ENCODE results near the gene EXO1.
"Not testable (repeated sequence)": the region's sequence is repeated elsewhere in the genome, so short reads cannot be mapped to it uniquely, and the experiment has no call there.

Gene EXO1

DNA sequence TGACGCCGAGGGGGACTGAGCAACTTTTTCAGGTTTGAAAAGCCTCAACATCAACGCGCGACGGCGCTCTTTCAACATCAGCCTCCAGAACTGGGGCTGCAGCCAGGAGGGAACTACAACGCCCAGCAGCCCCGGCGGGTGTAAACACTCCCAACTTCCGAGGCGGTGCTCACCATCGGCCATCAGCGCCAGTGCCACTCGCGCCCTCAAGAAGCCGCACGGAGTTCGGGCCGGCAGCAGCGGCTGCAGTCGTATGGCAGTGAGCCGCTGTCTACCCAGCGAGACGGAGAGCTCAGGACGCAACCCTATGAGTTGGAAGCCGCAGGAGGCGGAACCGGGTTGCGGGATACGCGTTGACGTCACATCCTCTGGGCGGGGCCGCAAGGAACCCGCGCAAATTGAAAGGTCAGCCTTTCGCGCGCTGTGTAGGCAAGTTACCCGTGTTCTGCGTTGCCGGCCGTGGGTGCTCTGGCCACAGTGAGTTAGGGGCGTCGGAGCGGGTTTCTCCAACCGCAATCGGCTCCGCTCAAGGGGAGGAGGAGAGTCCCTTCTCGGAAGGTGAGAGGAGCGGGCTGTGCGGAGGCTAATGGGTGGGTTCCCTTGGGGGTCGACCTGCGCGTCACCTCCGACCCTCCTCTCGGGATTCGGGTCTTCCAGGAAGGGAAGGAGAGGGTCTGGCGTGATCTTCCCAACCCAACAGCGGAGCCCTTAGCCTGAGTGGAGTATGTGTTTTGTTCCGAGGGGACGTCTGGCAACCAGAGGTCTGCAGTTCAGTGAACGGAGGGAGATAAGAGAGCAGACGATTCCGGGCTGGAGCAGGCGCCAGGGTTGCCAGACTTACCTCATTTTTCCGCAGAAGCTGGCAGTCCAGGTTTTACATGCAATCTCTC is at the start of gene EXO1:
Gene EXO1 (plus strand): TSS at position 409 of the 890 bp plus-strand sequence. CDS start 2,222 bp downstream, outside the sequence.
- peak; percentile 82 to 85 for DNase-seq (ENCODE audit: low read depth in 2 of 2)

DNA sequence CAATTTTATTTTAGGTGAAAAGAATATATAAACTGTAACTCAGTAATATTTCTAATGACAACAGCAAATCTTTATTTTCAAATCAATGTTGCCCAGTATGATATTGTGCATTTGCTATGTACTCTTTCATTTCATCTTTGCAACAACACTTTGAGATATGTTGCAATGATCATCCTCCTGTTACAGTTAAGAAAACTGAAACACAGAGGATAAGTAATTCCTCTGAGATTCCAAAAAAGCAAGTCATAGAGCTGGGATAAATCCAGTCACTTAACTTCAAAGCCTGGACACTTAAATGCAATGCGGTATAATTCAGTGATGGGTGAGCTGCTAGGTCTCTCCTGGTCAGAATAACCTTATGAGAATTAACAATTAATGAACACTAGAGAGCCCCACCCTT is 48.6 kb upstream of the EXO1 start:
- no peak for DNase-seq (ENCODE audit: low read depth in 2 of 2)

DNA sequence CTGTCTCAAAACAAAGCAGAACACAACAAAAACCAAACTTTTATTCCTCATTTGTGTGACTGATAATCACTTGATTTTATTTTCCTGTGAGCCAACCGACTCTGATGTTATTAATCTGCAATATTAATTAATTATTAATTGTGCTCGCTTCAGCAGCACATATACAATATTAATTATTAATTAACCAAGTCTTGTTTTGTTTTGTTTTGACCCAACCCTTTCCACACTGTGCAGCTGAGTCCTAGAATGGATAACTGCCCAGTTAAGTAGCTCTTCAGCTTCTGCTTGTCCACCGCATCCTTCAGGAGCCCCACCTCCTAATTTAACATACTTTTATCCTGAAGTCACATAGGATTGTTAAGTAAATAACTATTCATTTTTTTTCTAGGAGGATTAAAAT is 47.4 kb upstream of the EXO1 start:
- DNase-seq (ENCODE audit: low read depth in 2 of 2), result no peak

DNA sequence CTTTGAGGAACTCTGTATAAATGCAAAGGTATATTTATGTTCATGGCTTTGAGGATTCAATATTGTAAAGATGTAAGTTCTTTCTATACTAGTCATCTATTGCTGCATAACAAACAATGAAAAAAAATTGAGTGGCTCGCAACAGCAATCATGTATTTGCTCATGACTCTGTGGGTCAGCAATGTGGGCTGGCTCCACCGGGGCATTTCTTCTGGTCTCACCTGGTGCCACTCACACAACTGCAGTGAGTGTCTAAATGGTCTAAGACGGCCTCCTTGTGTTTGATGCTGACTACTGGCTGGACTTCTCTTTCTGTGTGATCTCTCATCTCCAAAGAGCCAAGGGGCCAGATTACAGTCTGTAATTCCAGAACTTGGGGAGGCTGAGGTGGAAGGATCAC is 45.1 kb upstream of the EXO1 start:
- no peak for DNase-seq (ENCODE audit: low read depth in 2 of 2)

DNA sequence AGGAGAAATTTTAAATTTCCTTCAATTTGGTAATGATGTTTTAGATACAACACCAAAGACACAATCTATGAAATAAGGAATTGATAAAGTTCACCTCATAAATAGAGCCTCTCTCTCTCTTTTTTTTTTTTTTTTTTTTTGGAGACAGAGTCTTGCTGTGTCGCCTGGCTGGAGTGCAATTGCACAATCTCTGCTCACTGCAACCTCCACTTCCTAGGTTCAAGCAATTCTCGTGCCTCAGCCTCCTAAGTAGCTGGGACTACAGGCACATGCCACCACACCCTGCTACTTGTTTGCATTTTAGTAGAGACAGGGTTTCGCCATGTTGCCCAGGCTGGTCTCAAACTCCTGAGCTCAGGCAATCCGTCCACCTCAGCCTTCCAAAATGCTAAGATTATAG is 43.3 kb upstream of the EXO1 start:
- not testable (repeated sequence) for DNase-seq (ENCODE audit: low read depth in 2 of 2)

DNA sequence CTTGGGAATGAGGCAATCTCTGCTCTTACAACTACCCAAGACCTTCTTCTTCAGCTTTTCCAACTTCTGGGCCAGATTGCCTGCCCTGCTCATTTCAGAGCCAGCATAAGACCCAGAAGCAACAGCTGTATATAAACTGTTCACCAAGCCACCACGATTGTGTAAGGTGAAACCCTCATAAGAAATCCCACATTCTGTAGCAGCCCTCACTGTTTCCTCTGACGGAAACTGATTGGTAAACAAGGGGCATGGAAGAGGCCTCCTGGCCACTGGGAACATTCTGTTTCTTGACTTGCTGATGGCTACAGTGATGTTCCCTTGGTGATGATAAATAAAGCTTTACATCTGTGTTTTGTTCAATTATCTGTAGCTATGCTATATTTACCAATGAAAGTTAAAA is 39.7 kb upstream of the EXO1 start:
- no peak for DNase-seq (ENCODE audit: low read depth in 2 of 2)

DNA sequence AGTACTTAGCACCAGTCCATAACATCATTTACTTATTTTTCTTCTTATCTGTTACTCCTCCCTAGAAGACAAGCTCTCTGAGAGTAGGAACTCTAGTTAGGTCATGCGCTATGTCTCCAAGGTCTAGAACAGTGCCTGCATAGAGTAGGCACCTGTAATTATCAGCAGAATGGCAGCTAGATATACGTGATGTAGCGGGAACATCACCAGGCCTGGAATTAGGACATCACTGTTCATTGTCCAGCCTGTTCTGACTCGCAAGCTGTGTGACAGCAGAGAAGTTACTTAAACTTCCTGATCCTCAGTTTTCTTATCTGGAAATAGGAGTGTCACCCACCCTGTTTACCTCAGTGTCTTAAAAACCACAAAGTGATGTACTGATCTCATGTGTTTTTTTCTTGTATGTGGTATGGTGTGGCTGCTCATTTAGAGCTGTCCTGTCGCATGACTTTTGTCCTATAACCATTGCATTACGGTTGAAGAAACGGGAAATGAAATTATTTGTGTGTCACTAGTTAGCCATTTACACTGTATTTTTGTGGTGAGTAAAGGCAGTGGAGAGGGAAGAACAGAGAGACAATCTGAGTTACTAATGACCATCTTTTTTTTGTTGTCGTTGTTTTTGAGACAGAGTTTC is 37.1 kb upstream of the EXO1 start:
- DNase-seq (ENCODE audit: low read depth in 2 of 2), result no peak

DNA sequence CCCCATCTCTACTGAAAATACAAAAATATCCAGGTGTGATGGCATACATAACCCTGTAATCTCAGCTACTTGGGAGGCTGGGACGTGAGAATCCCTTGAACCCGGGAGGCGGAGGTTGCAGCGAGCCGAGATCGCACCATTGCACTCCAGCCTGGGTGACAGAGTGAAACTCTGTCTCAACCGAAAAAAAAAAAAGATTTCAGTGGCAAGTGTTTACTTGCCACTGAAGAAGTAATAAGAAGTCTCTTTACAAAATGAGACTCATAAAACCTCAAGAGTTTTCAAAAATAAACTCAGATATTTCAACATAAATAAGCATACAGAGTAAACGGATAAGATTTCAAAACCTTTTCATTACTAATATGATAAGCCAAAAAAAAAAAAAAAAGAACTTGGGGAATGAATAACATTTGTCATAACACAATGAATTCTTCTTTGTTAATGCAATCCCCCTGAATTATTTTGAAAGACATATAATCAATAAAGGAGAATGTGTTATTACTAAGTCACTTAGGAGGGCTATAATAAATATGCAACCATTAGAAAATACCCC is 34.2 kb upstream of the EXO1 start:
- DNase-seq (ENCODE audit: low read depth in 2 of 2), result no peak

DNA sequence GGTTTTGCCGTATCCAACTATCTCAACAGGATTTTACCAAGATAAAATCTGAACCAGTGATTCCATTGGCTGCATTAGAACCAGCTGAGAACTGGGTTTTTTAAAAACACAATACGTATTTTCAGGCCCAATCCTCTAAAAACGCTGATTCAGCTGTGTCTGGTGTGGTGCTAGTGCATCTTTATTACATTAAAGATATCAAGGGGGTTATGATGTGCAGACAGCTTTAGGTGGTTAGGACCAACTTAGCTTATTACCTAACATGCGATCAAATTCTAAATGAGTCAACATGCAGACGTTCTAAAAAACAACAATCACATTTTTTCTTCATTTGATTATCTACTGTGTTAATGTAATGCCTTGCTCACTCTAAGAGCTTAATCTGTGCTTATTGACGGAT is 32.0 kb upstream of the EXO1 start:
- DNase-seq (ENCODE audit: low read depth in 2 of 2), result no peak

DNA sequence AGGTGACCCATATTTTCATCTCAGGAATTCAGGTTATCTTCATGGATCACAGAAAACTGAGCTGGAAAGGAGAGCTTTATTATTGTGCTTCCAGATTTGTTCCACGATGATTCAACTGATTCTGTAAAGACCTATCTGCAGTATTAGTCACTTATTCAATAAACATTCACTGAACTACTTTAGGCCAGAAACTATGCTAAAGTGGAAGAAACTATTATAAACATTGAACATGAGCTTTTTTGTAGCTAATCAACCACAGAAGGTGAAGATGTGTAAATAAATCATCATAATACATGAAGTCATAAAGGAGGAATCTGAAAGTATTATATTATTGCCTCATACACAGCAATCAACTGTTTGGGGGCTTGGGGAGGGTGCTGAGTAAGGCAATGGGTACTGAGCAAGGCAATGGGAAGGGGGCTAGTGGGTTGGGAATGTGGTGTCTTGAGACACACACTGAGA is 30.6 kb upstream of the EXO1 start:
- DNase-seq (ENCODE audit: low read depth in 2 of 2), result no peak

DNA sequence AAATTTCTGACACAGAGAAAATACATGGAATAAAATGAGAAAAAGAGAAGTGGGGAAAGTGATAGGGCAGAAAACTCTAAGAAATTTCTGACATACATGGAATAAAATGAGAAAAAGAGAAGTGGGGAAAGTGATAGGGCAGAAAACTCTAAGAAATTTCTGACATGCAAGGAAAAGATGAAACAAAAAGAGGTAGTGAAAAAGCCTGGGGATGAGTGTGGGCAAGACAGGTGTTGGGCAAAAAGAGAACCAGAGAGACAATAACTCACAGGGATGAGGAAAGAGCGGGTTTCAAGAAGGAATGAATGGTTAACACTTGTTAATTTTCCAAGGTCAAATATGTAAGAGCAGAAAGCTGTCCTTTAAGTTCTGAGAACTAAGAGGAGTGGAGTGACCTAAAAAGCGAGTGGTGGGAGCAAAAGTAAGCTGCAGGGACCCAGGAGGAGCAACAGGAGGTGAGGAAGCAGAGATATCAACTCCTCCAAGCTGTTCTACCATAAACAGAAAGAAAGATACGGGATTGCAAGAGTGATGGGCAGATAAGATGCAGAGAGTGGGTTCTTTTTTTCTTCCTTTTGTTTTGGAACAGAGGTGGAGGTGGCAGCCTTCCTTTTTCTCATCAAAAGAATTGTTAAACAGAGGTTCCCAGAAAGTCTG is 29.9 kb upstream of the EXO1 start:
- DNase-seq (ENCODE audit: low read depth in 2 of 2), result no peak

DNA sequence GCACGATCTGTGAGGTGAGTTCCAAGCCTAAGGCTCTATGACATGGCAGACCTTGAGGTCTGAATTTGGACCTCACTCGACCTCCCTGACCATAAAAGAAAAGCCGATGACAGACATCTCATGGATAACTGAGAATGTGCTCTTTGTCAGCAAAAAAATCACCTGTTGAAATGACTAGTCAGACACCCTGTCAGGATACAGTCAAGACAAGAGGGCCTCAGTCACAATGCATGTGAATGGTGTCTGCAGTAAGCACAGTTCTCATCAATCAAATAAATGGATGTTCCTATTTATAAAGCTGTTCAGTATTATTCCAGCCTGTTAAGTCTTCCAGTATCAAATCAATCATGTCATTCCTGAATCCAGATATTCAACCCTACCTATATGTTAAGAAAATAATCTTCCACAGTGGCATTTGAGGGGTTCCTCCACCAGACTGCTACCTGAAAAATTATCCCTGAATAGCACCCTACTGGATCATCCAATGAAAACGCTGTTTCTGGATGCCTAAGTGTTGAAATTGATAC is 28.6 kb upstream of the EXO1 start:
- DNase-seq (ENCODE audit: low read depth in 2 of 2), result no peak

DNA sequence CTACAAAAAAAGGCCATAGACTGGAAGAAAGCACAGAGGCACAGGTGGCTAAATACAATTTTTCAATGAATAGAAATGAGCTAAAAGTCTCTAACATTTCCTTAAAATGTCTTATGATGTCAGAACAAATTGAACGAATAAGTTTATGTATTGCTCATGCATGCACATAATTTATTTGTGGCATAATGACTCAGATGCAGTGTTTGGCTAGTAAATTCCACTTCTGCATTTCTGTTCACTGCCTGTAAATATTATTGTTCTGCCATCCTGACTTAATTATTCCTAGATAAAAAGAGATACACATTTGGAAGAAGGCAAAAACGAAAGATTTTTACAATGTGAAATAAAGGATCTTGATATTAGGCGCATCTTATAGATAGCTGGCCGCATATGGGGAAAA is 26.6 kb upstream of the EXO1 start:
- no peak for DNase-seq (ENCODE audit: low read depth in 2 of 2)

DNA sequence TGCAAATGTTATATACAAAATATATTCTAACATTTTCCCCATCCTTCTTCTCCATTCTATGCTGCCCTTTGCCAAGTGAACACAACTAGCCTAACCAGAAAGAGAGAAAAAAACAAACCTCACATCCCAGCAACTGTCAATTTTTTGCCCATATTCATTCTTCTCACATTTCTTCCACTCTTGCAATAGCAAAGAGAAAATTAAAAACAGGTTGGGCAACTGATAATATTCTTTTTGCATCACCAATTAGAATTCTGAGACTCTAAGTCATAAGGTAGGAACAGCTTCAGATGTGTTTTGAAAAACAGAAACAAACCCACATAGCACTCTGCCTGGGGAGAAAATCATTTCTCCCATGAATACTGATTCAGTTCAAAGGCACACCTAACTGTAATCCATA is 25.2 kb upstream of the EXO1 start:
- DNase-seq (ENCODE audit: low read depth in 2 of 2), result no peak

DNA sequence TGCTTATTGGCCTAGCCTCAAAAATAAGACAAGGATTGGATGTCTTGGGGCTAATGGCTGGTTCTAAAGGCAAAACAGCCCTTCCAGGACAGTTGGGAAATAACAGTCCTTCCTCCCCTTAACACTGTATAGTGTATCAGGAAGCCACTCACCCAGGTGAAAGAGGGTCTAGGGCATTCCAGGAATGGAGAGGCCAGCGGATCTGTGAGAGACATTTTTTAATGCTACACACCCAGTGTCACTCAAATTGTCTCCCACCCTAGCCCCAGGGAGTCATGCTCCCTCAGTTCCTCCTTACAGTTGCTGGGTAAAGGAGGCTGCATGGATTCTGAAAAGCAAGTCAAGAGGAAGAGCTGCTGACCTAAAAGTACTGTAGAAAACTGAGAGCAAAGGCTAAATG is 24.1 kb upstream of the EXO1 start:
- no peak for DNase-seq (ENCODE audit: low read depth in 2 of 2)

DNA sequence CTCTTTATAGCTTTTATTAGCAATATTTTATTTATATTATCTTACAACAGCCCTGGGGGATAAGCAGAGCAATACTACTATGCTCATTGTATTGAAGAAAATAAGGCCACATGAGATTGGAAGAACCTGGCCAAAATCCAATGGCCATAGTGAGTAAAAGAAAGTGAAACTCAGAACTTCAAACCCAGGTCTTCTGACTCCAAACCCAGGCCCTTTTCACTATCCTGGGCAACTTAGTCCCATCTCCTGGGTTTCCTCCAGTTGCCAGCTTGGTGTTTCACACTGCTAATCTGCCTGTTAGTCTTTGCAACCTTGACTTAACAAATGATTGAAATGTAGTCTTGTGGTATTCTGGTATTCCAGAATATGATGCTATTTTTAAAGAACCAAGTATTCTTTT is 22.4 kb upstream of the EXO1 start:
- no peak for DNase-seq (ENCODE audit: low read depth in 2 of 2)

DNA sequence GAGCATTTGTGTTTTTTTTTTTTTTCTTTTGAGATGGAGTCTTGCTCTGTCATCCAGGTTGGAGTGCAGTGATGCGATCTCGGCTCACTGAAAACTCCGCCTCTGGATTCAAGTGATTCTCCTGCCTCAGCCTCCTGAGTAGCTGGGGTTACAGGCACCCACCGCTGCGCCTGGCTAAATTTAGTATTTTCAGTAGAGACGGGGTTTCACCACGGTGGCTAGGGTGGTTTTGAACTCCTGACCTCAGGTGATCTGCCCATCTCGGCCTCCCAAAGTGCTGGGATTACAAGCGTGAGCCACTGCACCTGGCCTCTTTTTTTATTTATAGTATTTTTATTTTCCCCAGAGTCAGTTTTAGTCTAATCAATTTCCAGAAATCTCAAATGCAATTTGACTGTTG is 21.4 kb upstream of the EXO1 start:
- not testable (repeated sequence) for DNase-seq (ENCODE audit: low read depth in 2 of 2)

DNA sequence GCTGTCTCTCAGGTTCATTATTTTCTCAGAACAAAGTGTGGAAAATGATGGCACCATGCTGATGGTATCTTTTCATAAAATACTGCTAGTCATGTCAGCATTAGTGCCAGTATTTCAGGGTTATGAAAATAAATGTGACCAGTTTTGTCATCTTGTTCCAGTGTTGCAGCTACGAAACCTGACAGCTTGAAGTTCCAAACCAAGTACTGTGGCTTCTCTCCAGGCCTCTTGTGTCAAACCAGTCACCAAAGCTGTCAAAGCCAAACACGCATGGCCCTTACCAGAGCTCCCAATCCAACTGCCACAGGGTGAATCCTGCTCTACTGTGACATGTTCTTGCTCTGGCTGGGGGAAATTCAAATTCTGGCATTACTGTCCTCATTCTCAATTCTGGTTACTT is 20.7 kb upstream of the EXO1 start:
- DNase-seq (ENCODE audit: low read depth in 2 of 2), result no peak

DNA sequence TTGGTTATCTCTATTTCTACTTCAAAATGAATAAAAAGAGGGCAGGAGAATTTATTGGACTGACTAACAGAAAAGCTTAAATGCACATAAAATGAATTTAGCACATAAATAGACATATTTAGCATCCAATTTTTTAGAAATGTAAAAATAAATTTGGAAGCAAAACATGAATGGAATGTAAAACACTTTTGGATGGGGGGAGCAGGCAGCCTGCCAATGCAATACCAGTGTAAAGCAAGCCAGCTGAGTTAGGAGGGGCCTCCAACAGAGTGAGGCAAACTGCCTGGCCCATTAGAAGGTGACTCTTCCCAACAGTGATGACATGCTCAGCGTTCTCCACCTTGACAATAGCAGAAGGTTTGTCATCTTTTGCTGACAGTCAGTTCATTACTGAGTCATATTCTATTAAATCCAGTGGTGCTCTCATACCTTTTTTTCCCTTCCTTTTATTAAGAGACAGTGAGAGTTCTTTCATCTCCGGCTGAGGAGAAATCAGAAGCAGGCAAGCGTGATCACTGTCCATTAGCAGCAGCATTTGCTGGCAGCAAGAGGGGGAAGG is 19.5 kb upstream of the EXO1 start:
- DNase-seq (ENCODE audit: low read depth in 2 of 2), result no peak

DNA sequence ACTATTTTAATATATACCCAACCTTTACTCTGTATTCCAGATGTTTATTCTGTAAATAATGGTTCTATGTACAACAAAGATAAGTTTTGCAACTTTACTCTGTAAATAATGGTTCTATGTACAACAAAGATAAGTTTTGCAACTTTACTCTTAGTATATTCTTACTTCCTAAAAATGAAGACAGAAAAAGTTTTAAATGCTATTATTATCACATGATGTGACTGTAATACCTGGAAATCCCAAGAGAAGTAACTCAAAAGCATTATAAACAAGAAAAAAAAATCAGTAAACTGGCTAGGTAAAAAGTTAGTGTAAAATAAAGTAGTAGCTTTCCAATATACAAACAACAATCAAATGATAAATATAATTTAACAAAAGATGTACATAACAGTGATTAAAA is 18.5 kb upstream of the EXO1 start:
- DNase-seq (ENCODE audit: low read depth in 2 of 2), result no peak

DNA sequence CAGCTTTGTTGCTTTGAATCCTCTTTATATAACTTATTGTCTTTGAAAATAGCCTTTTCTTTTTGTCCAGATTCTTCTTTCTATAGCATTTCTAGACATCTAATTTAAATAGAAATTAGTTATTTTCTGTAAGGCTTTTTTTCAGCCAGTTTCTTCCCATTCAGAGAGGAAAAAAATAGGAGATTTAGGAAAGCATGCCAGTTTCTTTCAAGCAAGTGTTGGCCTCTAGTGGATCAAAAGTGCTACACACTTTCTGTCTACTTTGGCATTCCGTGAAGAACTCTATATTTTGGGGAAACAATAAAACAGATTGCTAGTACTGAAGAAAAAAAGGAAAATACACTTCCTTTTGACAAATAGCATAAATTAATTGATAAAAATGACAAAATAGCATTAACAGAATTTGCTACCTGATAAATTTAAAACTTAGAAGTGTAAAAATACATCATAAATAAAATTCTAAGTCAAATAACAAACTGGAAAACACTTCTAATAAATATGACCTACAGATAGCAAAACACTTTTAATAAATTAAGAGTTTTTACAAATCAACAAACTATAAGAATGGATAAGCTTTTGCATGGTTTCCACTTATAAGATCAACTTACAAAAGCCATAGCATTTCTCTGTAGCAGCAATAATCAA is 13.1 kb upstream of the EXO1 start:
- no peak for DNase-seq (ENCODE audit: low read depth in 2 of 2)

Measured in stimulated activated CD8-positive, alpha-beta memory T cell treated with anti-CD3 and anti-CD28 coated beads, Interleukin-2, amount 100 ng/mL, for 48 hours (primary cell).